ENCODE measurements around the gene PLXDC2.

The PLXDC2 gene

GRCh38 chr10:20088061-20088701 lies 271.9 kb downstream of the PLXDC2 start:
- no peak overlapping the region for H3K27ac ChIP-seq (ENCODE audit: extremely low read depth, low read depth, low read length)
- no peak for TF ChIP-seq ZNF26 (tag by site-specific recombination; IDR thresholded peaks at IDR 0.05)
- TF ChIP-seq ZNF280C (tag by site-specific recombination; IDR thresholded peaks at IDR 0.05), result no peak
- TF ChIP-seq ZNF19 (tag by site-specific recombination; IDR thresholded peaks at IDR 0.05; ENCODE audit: low read depth), result no peak
- no peak for TF ChIP-seq ZNF214 (tag by site-specific recombination; IDR thresholded peaks at IDR 0.05; ENCODE audit: borderline replicate concordance)
- TF ChIP-seq ZNF488 (tag by site-specific recombination; IDR thresholded peaks at IDR 0.05), result no peak
- no peak for TF ChIP-seq EGR2 (tag by site-specific recombination; IDR thresholded peaks at IDR 0.05; ENCODE audit: low read depth)
- no peak for TF ChIP-seq ZNF654 (tag by site-specific recombination; IDR thresholded peaks at IDR 0.05; ENCODE audit: low read depth)
- no peak for TF ChIP-seq ZNF280D (tag by site-specific recombination; IDR thresholded peaks at IDR 0.05)
- no peak for TF ChIP-seq ZNF571 (tag by site-specific recombination; IDR thresholded peaks at IDR 0.05)
- no peak for TF ChIP-seq ZNF645 (tag by site-specific recombination; IDR thresholded peaks at IDR 0.05)
- no peaks in the 10 kb centered on the region for H3K9me3 ChIP-seq (ENCODE audit: control insufficient read depth, insufficient read depth, low read depth, low read length)
- ChIA-PET CTCF (no interaction called here), POLR2A (no interaction called here)
- no peaks in the 10 kb centered on the region for H3K36me3 ChIP-seq (ENCODE audit: control insufficient read depth in 2 of 2, insufficient read depth in 1 of 2, low read length in 2 of 2)
- no peak overlapping the region for H3K4me3 ChIP-seq (ENCODE audit: low read depth, low read length)
- H3K4me1 ChIP-seq (ENCODE audit: control insufficient read depth, insufficient read depth, low read length), result no peaks in the 10 kb centered on the region

- Histone ChIP-seq H3K4me3 (ENCODE audit: low read depth, low read length) (no peak overlapping the region), H3K4me1 (ENCODE audit: control insufficient read depth, insufficient read depth, low read length) (no peaks in the 10 kb centered on the region), H3K9me3 (ENCODE audit: control insufficient read depth, insufficient read depth, low read depth, low read length) (no peaks in the 10 kb centered on the region), H3K36me3 (ENCODE audit: control insufficient read depth in 2 of 2, insufficient read depth in 1 of 2, low read length in 2 of 2) (no peaks in the 10 kb centered on the region), H3K27ac (ENCODE audit: extremely low read depth, low read depth, low read length) (no peak overlapping the region)
- POLR2A ChIA-PET, result no interaction called here
- CTCF ChIA-PET, result no interaction called here
- TF ChIP-seq ZNF529 (tag by site-specific recombination; IDR thresholded peaks at IDR 0.05; ENCODE audit: insufficient replicate concordance) (no peak), ZBTB26 (tag by site-specific recombination; optimal IDR thresholded peaks at IDR 0.05) (no peak), ZNF585B (tag by site-specific recombination; IDR thresholded peaks at IDR 0.05) (no peak), ZBTB7A (tag by site-specific recombination; IDR thresholded peaks at IDR 0.05; ENCODE audit: low read depth) (no peak), ZNF664 (tag by site-specific recombination; IDR thresholded peaks at IDR 0.05) (no peak), ZBTB1 (tag by site-specific recombination; IDR thresholded peaks at IDR 0.05) (no peak), PBX3 (CRISPR knock-in tag; IDR thresholded peaks at IDR 0.05) (no peak), IKZF3 (tag by site-specific recombination; IDR thresholded peaks at IDR 0.05) (no peak), ZNF654 (tag by site-specific recombination; IDR thresholded peaks at IDR 0.05; ENCODE audit: low read depth) (no peak), ZNF571 (tag by site-specific recombination; IDR thresholded peaks at IDR 0.05) (no peak), ZBTB17 (tag by site-specific recombination; IDR thresholded peaks at IDR 0.05) (no peak), ZNF670 (tag by site-specific recombination; IDR thresholded peaks at IDR 0.05; ENCODE audit: low read depth) (no peak), AEBP2 (tag by site-specific recombination; IDR thresholded peaks at IDR 0.05; ENCODE audit: borderline replicate concordance) (no peak)
Observed at GRCh38 chr10:20089879-20090278, 273.6 kb downstream of the PLXDC2 start.
